H1 (cell line): ENCODE results near the gene NXN. TPM values are rescaled to one million over a fixed set of nuclear protein-coding genes. Genes with fewer than 3 reads are reported as not detected.
A peak's percentile ranks its signal among the peaks of the same experiment; 100 is the strongest.

Source experiments
- CTCF ChIA-PET: fragments of 300-600 bp; sonication (Branson Sonifier 250); formaldehyde crosslinking; loops from one replicate; lab custom pipeline; 2021; ENCODE audit not compliant: partially characterized antibody; lab: Charles Lee
- POLR2A ChIA-PET: fragments of 300-600 bp; sonication (Branson Sonifier 250); formaldehyde crosslinking; loops from one replicate; lab custom pipeline; 2021; ENCODE audit warnings: inconsistent platforms; ENCODE audit not compliant: partially characterized antibody; lab: Charles Lee
- DNase-seq, 2 experiments: peaks; one replicate each; pipeline versions ENCODE4 v3.0.0 to v3.0.0-alpha.2; 2010 to 2022; ENCODE audit warnings: low spot score in 2 of 2, low read depth in 1 of 2, mixed read lengths in 1 of 2
- FAIRE-seq: peaks from 2 replicates; lab custom pipeline; 2011; peaks lifted over from hg19 to GRCh38; lab: Jason Lieb, UNC
- H2AFZ ChIP-seq: 2 replicates; pipeline ENCODE4 v1.8.1; 2012; ENCODE audit warnings: low read length, inconsistent platforms
- H2AK5ac ChIP-seq: 2 replicates; pipeline ENCODE4 v1.6.1; 2013; ENCODE audit warnings: low read depth, low read length
- H2BK120ac ChIP-seq: replicated peaks from 2 replicates; pipeline ENCODE3; 2013; ENCODE audit warnings: low read depth, low read length, inconsistent platforms
- H2BK12ac ChIP-seq: 2 replicates; pipeline ENCODE4 v1.6.1; 2013; ENCODE audit warnings: low read depth, low read length
- H2BK15ac ChIP-seq: 2 replicates; pipeline ENCODE4 v1.6.1; 2013; ENCODE audit warnings: low read length
- H2BK20ac ChIP-seq: 2 replicates; pipeline ENCODE4 v1.6.1; 2013; ENCODE audit warnings: low read length
- H2BK5ac ChIP-seq: 2 replicates; pipeline ENCODE4 v1.6.1; 2013; ENCODE audit warnings: low read depth, low read length
- H3K14ac ChIP-seq: 2 replicates; pipeline ENCODE4 v1.6.1; 2013; ENCODE audit warnings: inconsistent platforms; ENCODE audit not compliant: insufficient read length
- H3K18ac ChIP-seq: 2 replicates; pipeline ENCODE4 v1.6.1; 2013; ENCODE audit warnings: low read length; ENCODE audit errors: extremely low read depth
- H3K23ac ChIP-seq: 2 replicates; pipeline ENCODE4 v1.6.1; 2013; ENCODE audit warnings: inconsistent platforms; ENCODE audit not compliant: insufficient read length
- H3K23me2 ChIP-seq: 2 replicates; pipeline ENCODE4 v1.6.1; 2013; ENCODE audit warnings: low read depth, low read length
- H3K27ac ChIP-seq: 2 replicates; pipeline ENCODE4 v1.6.1; 2011; ENCODE audit warnings: low read depth, low read length, inconsistent platforms
- H3K27me3 ChIP-seq, 4 experiments: replicated peaks in 1 of 4; 1 replicate in 1 of 4; 2 replicates in 3 of 4; pipeline versions ENCODE4 v1.6.1 to v1.8.1; 2011 to 2013; ENCODE audit warnings: low read length in 3 of 4, mild to moderate bottlenecking in 3 of 4, inconsistent platforms in 2 of 4, mixed read lengths in 2 of 4, moderate library complexity in 1 of 4; ENCODE audit not compliant: control insufficient read depth in 3 of 4, insufficient read depth in 3 of 4; ENCODE audit errors: extremely low read depth in 1 of 4
- H3K36me3 ChIP-seq, 4 experiments: 2 replicates each; pipeline versions ENCODE4 v1.6.1 to v1.8.1; 2011 to 2013; ENCODE audit warnings: mild to moderate bottlenecking in 4 of 4, low read length in 3 of 4, moderate library complexity in 2 of 4, control low read depth in 1 of 4, inconsistent platforms in 1 of 4; ENCODE audit not compliant: insufficient read depth in 4 of 4, control insufficient read depth in 2 of 4
- H3K4ac ChIP-seq: replicated peaks from 2 replicates; pipeline ENCODE3; 2013; ENCODE audit warnings: low read length, low read depth, mixed read lengths, inconsistent platforms; ENCODE audit not compliant: insufficient read length
- H3K4me1 ChIP-seq, 4 experiments: replicated peaks in 1 of 4; 1 replicate in 1 of 4; 2 replicates in 3 of 4; pipeline versions ENCODE4 v1.6.1 to v1.8.1; 2011 to 2013; ENCODE audit warnings: low read length in 3 of 4, inconsistent platforms in 2 of 4, mixed read lengths in 1 of 4; ENCODE audit not compliant: insufficient read depth in 4 of 4, control insufficient read depth in 3 of 4
- H3K4me2 ChIP-seq, 2 experiments: 2 replicates each; pipeline versions ENCODE4 v1.6.1 to v1.8.1; 2011 to 2013; ENCODE audit warnings: low read depth in 2 of 2, low read length in 2 of 2, control low read depth in 1 of 2, inconsistent platforms in 1 of 2, mild to moderate bottlenecking in 1 of 2; ENCODE audit not compliant: insufficient read depth in 1 of 2
- H3K4me3 ChIP-seq, 4 experiments: fragments of 200-600, 300-600 bp in 1 of 4; sonication (generic), shearing (Covaris generic), sonication (Bioruptor Twin) in 1 of 4; 2 replicates each; pipeline versions ENCODE4 v1.5.1 to v1.8.1; 2011 to 2016; ENCODE audit warnings: low read length in 4 of 4, low read depth in 3 of 4, control low read depth in 2 of 4, inconsistent platforms in 2 of 4, mild to moderate bottlenecking in 2 of 4, mixed read lengths in 1 of 4, moderate library complexity in 1 of 4; ENCODE audit not compliant: insufficient read depth in 2 of 4; ENCODE audit errors: extremely low read depth in 1 of 4
- H3K56ac ChIP-seq: replicated peaks from 2 replicates; pipeline ENCODE3; 2013; ENCODE audit warnings: low read depth, mild to moderate bottlenecking, mixed read lengths, low read length, inconsistent platforms; ENCODE audit not compliant: insufficient read length
- H3K79me1 ChIP-seq: 2 replicates; pipeline ENCODE4 v1.6.1; 2013; ENCODE audit warnings: low read depth, low read length, control low read depth
- H3K79me2 ChIP-seq, 2 experiments: 2 replicates each; pipeline versions ENCODE4 v1.6.1 to v1.8.1; 2012 to 2013; ENCODE audit warnings: low read length in 2 of 2, mild to moderate bottlenecking in 2 of 2, inconsistent platforms in 1 of 2; ENCODE audit not compliant: insufficient read depth in 2 of 2, control insufficient read depth in 1 of 2
- H3K9ac ChIP-seq, 4 experiments: replicated peaks in 1 of 4; 1 replicate in 1 of 4; 2 replicates in 3 of 4; pipeline versions ENCODE4 v1.6.1 to v1.8.1; 2011 to 2013; ENCODE audit warnings: low read depth in 3 of 4, low read length in 3 of 4, control low read depth in 2 of 4, mild to moderate bottlenecking in 2 of 4, moderate library complexity in 2 of 4, inconsistent platforms in 1 of 4; ENCODE audit errors: extremely low read depth in 1 of 4
- H3K9me3 ChIP-seq, 2 experiments: 2 replicates each; pipeline versions ENCODE4 v1.6.1 to v1.8.1; 2012 to 2013; ENCODE audit warnings: mild to moderate bottlenecking in 2 of 2, moderate library complexity in 2 of 2, control low read depth in 1 of 2, inconsistent platforms in 1 of 2, low read depth in 1 of 2, low read length in 1 of 2, mixed read lengths in 1 of 2; ENCODE audit not compliant: insufficient read depth in 2 of 2
- H4K20me1 ChIP-seq, 2 experiments: replicated peaks in 1 of 2; 2 replicates each; pipeline versions ENCODE3 to v1.8.1; 2011 to 2013; ENCODE audit warnings: inconsistent platforms in 2 of 2, low read length in 2 of 2, mild to moderate bottlenecking in 1 of 2; ENCODE audit not compliant: insufficient read depth in 2 of 2, control insufficient read depth in 1 of 2
- H4K5ac ChIP-seq: 2 replicates; pipeline ENCODE4 v1.6.1; 2013; ENCODE audit warnings: low read length, low read depth, mixed read lengths, inconsistent platforms; ENCODE audit not compliant: insufficient read length
- H4K8ac ChIP-seq: 2 replicates; pipeline ENCODE4 v1.8.0; 2013; ENCODE audit warnings: mild to moderate bottlenecking, moderate library complexity, low read length, inconsistent platforms; ENCODE audit not compliant: insufficient read depth; ENCODE audit errors: extremely low read depth
- H4K91ac ChIP-seq: replicated peaks from 2 replicates; pipeline ENCODE3; 2013; ENCODE audit warnings: low read length, mixed read lengths, inconsistent platforms; ENCODE audit not compliant: insufficient read length
- KDM4A ChIP-seq: IDR thresholded peaks from one replicate; pipeline ENCODE4 v1.7.1; 2012; ENCODE audit warnings: low read depth, mild to moderate bottlenecking, moderate library complexity, low read length, inconsistent platforms; ENCODE audit not compliant: severe bottlenecking
- MAFK ChIP-seq: IDR thresholded peaks from 2 replicates; pipeline ENCODE4 v1.6.1; 2012; ENCODE audit warnings: low read depth, mild to moderate bottlenecking, improper control_type of control experiment, low read length
- WGBS, 2 experiments: shearing (Covaris generic) in 1 of 2; methylation state at CpG; one replicate each; pipeline versions ENCODE4 v1.1.6 to v1.1.7; 2013 to 2015; ENCODE audit warnings: low lambda C conversion rate in 2 of 2, mixed read lengths in 2 of 2, inconsistent platforms in 1 of 2, low coverage in 1 of 2, missing lambda C conversion rate in 1 of 2; ENCODE audit not compliant: insufficient replicate concordance in 2 of 2, insufficient coverage in 1 of 2, insufficient read length in 1 of 2; ENCODE audit errors: extremely low coverage in 1 of 2, missing lambda C conversion rate in 1 of 2; 5-methylcytosine and 5-hydroxymethylcytosine counted together
- polyA plus RNA-seq, 7 experiments: library from polyadenylated mRNA; depleted of rRNA in 3 of 7; stranded (reverse) in 5 of 7; unstranded in 2 of 7; fragments of >200 nt in 5 of 7; fragments of 200-250 nt in 2 of 7; gene quantifications; 1 replicate in 5 of 7; 2 replicates in 1 of 7; 4 replicates in 1 of 7; pipeline versions ENCODE4 v1.2.1 to v1.2.3, GENCODE V29; 2011 to 2013; ENCODE audit warnings: missing spikeins in 2 of 7, mixed read lengths in 2 of 7
- total RNA-seq: library from RNA; stranded (reverse); fragmentation: NEBNext Ultra II Directional; extraction: Animal tissue kit (Norgen Biotek cat#: 25700); gene quantifications from 2 replicates; pipeline ENCODE4 v1.2.1, GENCODE V29; 2021

NXN gene
- total and polyA plus RNA-seq, 2 of the 8 experiments (the other 6 are each of a cell fraction or from before 2014, with no cell fraction given) = 94.1 to 107 TPM

DNA sequence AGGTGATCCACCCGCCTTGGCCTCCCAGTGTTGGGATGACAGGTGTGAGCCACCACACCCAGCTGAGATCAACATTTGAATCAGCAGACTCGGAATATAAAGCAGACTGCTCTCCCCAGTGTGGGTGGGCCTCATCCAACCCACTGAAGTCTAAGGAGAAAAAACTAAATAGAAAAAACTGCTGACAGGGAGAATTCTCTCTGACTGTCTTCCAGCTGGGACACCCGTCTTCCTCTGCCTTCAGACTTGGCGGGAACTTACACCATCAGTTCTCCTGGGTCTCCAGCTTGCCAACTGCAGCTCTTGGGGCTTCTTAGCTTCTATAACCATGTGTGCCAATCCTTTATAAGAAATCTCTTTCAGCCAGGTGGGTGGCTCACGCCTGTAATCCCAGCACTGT lies 106.7 kb downstream of the NXN start:
- DNase-seq (no peak), FAIRE-seq (no peak)
- no peak overlapping the region for H4K5ac ChIP-seq
- H3K9me3 ChIP-seq = no peaks in the 10 kb centered on the region
- no peak overlapping the region for H4K91ac ChIP-seq
- H2AFZ ChIP-seq = no peak overlapping the region
- H2BK15ac ChIP-seq = no peak overlapping the region
- 85% methylated on average over 5 of the region's 5 CpGs; no CpG with 5 or more reads in 1 of the 2 experiments for WGBS, 2 experiments
- no peak overlapping the region for H2BK20ac ChIP-seq
- H3K14ac ChIP-seq = no peak overlapping the region
- no peak overlapping the region for H2BK120ac ChIP-seq
- TF ChIP-seq MAFK = peak; percentile 46; the same call in 1 of the 2 replicates
- no peak for TF ChIP-seq KDM4A
- no peak overlapping the region for H3K23ac ChIP-seq
- peaks cover 11% of the 10 kb centered on the region for H3K79me1 ChIP-seq
- H4K8ac ChIP-seq = no peak overlapping the region
- H2AK5ac ChIP-seq = no peak overlapping the region
- POLR2A ChIA-PET = interaction anchor here (0.5 to 1.2 kb wide), 2 partner anchors 14 to 82 kb away, joined by 4 to 8 read pairs; no protein-coding TSS in a partner anchor
- H3K36me3 ChIP-seq = no peaks in the 10 kb centered on the region
- peaks cover 0 to 48% of the 10 kb centered on the region in 2 experiments; a peak in 2 of 4 replicates for H3K79me2 ChIP-seq
- no peak overlapping the region for H2BK5ac ChIP-seq
- H3K9ac ChIP-seq = no peak overlapping the region
- no peaks in the 10 kb centered on the region for H3K23me2 ChIP-seq
- no peak overlapping the region for H3K4me3 ChIP-seq
- peaks cover 2 to 7% of the 10 kb centered on the region in 2 experiments for H4K20me1 ChIP-seq
- no peaks in the 10 kb centered on the region for H3K27me3 ChIP-seq
- H3K4ac ChIP-seq = no peak overlapping the region
- CTCF ChIA-PET = interaction anchor here (1.1 to 1.7 kb wide), 5 partner anchors 10 to 108 kb away, joined by 3 to 6 read pairs (median 4); no protein-coding TSS in a partner anchor
- no peak overlapping the region for H3K4me2 ChIP-seq
- H3K4me1 ChIP-seq = peaks cover 0 to 2% (median 0%) of the 10 kb centered on the region in 4 experiments; a peak in 1 of 7 replicates
- H2BK12ac ChIP-seq = no peak overlapping the region
- H3K27ac ChIP-seq = no peak overlapping the region
- H3K18ac ChIP-seq = no peak overlapping the region
- H3K56ac ChIP-seq = no peak overlapping the region
